GM23338 (cell line): Measurements from ENCODE around the gene NRGN.

Experiments used
- CREB1 ChIP-seq: fragments of 250-450 bp; sonication (Bioruptor Pico); IDR thresholded peaks from 2 replicates; pipeline ENCODE4 v1.5.0; 2020; ENCODE audit warnings: low read depth, mild to moderate bottlenecking, moderate library complexity
- CTCF ChIP-seq, 2 experiments: fragments of 200-600 bp in 1 of 2; sonication (generic) in 1 of 2; conservative IDR thresholded peaks; 2 replicates each; pipeline versions ENCODE4 v1.5.1 to v1.6.1; 2016 to 2017; ENCODE audit warnings: antibody characterized with exemption in 2 of 2, low read depth in 2 of 2, mild to moderate bottlenecking in 2 of 2, moderate library complexity in 1 of 2
- EZH2 ChIP-seq: fragments of 200-600 bp; sonication (generic); IDR thresholded peaks from one replicate; pipeline ENCODE4 v1.8.0; 2017; ENCODE audit warnings: antibody characterized with exemption, mild to moderate bottlenecking, low read depth; ENCODE audit not compliant: unreplicated experiment
- EZH2phosphoT487 ChIP-seq: fragments of 200-600 bp; sonication (generic); IDR thresholded peaks from one replicate; pipeline ENCODE4 v1.8.1; 2018; ENCODE audit warnings: antibody characterized with exemption; ENCODE audit not compliant: unreplicated experiment
- JUNB ChIP-seq: IDR thresholded peaks from one replicate; pipeline ENCODE4 v1.6.1; 2016; ENCODE audit warnings: antibody characterized with exemption; ENCODE audit not compliant: unreplicated experiment
- POLR2AphosphoS5 ChIP-seq: IDR thresholded peaks from 2 replicates; pipeline ENCODE4 v1.6.1; 2016; ENCODE audit warnings: antibody characterized with exemption, low read depth
- ZNF331 ChIP-seq: fragments of 250-450 bp; sonication (Bioruptor Pico); IDR thresholded peaks from 2 replicates; pipeline ENCODE4 v1.5.0; 2020; ENCODE audit warnings: low read depth, mild to moderate bottlenecking, moderate library complexity
- TF ChIP-seq, protein P1 (sequence below): IDR thresholded peaks from one replicate; pipeline ENCODE4 v1.6.1; 2018; ENCODE audit warnings: antibody characterized with exemption; ENCODE audit not compliant: unreplicated experiment

- TF ChIP-seq CTCF (conservative IDR thresholded peaks at IDR 0.05; ENCODE audit: low read depth in 2 of 2) (no peak), EZH2 (no peak), EZH2phosphoT487 (no peak), POLR2AphosphoS5 (no peak), ZNF331 (no peak), JUNB (no peak), CREB1 (CRISPR knock-in tag) (no peak)
- TF ChIP-seq, protein P1, sequence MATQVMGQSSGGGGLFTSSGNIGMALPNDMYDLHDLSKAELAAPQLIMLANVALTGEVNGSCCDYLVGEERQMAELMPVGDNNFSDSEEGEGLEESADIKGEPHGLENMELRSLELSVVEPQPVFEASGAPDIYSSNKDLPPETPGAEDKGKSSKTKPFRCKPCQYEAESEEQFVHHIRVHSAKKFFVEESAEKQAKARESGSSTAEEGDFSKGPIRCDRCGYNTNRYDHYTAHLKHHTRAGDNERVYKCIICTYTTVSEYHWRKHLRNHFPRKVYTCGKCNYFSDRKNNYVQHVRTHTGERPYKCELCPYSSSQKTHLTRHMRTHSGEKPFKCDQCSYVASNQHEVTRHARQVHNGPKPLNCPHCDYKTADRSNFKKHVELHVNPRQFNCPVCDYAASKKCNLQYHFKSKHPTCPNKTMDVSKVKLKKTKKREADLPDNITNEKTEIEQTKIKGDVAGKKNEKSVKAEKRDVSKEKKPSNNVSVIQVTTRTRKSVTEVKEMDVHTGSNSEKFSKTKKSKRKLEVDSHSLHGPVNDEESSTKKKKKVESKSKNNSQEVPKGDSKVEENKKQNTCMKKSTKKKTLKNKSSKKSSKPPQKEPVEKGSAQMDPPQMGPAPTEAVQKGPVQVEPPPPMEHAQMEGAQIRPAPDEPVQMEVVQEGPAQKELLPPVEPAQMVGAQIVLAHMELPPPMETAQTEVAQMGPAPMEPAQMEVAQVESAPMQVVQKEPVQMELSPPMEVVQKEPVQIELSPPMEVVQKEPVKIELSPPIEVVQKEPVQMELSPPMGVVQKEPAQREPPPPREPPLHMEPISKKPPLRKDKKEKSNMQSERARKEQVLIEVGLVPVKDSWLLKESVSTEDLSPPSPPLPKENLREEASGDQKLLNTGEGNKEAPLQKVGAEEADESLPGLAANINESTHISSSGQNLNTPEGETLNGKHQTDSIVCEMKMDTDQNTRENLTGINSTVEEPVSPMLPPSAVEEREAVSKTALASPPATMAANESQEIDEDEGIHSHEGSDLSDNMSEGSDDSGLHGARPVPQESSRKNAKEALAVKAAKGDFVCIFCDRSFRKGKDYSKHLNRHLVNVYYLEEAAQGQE, result no peak
These were observed 29.2 kb downstream of the NRGN start for GRCh38 chr11:124768914-124769313.
